ENCODE measurements around the gene PPP3R1.

Gene PPP3R1

DNA sequence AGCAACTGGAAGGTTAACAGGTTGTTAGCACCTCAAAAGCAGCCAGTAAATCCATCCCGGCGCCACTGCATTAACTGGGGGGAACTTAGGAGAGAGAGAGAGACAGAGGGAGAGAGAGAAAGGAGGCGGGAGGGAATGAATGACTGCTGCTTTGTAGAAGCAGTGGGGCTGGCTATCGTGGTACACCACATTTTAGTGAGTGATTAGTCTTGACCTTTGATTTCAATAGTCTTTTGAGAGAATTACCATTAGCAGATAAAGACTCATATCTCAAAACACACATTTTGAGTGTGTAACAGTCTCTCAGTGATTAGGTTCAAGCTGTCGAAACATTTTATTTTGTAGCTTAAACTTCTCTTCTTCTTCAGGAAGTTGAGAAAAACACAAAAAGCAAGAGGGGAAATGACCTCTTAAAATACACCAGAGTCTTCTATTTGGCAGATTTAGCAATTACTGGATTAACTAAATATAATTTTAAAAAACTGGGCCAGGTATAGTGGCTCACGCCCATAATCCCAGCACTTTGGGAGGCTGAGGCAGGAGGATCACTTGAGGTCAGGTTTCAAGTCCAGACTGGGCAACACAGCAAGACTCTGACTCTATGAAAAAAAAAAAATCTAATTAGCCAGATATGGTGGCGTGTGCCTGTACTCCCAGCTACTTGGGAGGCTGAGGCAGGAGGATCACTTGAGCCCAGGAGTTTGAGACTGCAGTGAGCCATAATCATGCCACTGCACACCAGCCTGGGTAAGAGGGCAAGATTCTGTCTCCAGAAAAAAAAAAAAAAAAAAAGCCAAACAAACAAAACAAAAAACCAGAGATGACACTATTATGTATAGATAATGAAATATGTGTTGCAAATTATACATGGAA lies 116.6 kb downstream of the PPP3R1 start:
- DNase-seq, result no peak

DNA sequence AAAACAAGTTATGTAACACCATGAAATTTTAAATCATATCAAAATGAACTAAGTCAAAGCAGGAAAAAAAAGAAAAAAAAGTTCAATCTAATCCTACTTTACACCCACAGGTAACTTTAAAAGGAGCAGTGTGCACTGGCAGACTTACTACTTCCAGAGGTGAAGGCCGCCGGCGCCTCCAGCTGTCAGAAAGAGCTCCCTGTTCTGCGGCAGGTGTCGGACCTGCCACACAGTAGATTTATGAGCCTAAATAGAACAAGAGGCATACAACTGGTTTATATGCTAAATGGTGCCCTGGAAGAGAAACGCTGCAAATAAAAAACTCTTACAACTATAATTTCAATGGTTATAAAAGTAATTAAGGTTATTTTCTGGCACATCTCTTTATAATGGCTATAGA lies 117.8 kb downstream of the PPP3R1 start:
- no peak for DNase-seq

DNA sequence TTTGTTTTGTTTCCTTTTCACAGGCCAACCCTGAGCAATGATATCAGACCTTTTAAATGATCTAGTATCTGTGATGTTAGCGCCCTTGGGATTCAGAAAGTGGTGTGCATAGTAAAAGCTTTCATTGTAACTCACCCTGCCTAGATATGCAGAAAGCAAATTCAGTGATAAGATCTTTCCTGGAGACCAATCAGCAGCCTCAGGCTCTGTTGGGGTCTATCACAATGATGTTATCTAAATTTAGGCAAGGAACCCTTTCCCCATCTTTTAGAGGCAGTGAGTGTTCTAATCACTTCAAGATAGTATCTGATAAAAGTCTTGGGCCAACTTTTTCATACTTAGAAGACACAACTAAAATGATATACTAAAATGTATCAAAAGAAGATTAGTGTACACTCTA lies 118.2 kb downstream of the PPP3R1 start:
- DNase-seq, result no peak
